ENCODE measurements around the gene IDH3G.

DNA sequence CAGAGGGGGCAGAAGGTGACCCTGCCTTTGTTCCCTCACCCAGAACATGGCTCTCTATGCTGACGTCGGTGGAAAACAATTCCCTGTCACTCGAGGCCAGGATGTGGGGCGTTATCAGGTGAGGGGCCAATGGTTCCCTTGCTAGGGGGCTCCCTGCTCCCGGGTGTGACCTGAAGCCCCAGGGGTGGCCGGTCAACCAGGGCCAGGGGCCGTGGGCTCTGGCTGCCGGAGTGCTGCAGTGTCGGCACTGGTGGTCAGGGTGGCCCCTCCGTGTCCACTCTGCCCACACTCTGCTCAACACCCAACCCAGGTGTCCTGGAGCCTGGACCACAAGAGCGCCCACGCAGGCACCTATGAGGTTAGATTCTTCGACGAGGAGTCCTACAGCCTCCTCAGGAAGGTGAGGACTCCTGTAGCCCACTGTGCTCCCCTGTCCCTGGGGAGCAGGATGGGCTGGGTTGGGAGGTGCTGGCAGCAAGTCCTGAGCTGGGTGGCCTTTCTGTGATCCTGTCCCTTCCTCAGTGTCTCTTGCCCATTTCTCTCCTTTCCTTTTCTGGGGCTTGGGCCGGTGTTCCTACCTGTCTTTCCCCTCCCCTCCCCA, 3.3 kb upstream of the IDH3G start:
- TF ChIP-seq CTCF (IDR thresholded peaks at IDR 0.05) (no peak), POLR2AphosphoS5 (IDR thresholded peaks at IDR 0.05) (no peak)
